Upper lobe of right lung (tissue), 1 donor: ENCODE results near the gene ASCC1. TPM values are rescaled to one million over a fixed set of nuclear protein-coding genes. Genes with fewer than 3 reads are reported as not detected.

Source experiments
- ATAC-seq: fragments of 200-7000 bp; cut with Tn5 transposase; one replicate; pipeline ENCODE4 v1.9.1; 2020; ENCODE audit warnings: mild to moderate bottlenecking, moderate library complexity
- DNase-seq: peaks from one replicate; pipeline ENCODE4 v3.0.0-alpha.2; 2020
- H3K27ac ChIP-seq: fragments of 200-600 bp; one replicate; pipeline ENCODE4 v1.8.0; 2022
- H3K27me3 ChIP-seq: fragments of 200-600 bp; one replicate; pipeline ENCODE4 v1.8.0; 2022; ENCODE audit warnings: mild to moderate bottlenecking
- H3K36me3 ChIP-seq: fragments of 200-600 bp; one replicate; pipeline ENCODE4 v1.8.0; 2022
- H3K4me1 ChIP-seq: fragments of 200-600 bp; one replicate; pipeline ENCODE4 v1.8.0; 2022
- H3K4me3 ChIP-seq: fragments of 200-600 bp; one replicate; pipeline ENCODE4 v1.8.0; 2022; ENCODE audit warnings: mild to moderate bottlenecking
- H3K9me3 ChIP-seq: fragments of 200-600 bp; one replicate; pipeline ENCODE4 v1.8.0; 2022
- CTCF ChIP-seq: fragments of 200-600 bp; IDR thresholded peaks from one replicate; pipeline ENCODE4 v1.8.0; 2022; ENCODE audit warnings: antibody characterized with exemption
- intact Hi-C: fragments of 100-400 bp; cut with DNase I; formaldehyde crosslinking; loops from one replicate; pipeline ENCODE4 v1.11.0; 2022
- total RNA-seq: library from RNA; stranded (reverse); fragmentation: NEBNext Ultra II Directional; extraction: Animal tissue kit (Norgen Biotek cat#: 25700); gene quantifications from one replicate; pipeline ENCODE4 v1.2.1, GENCODE V29; 2021
- donor health status: DM: no; HTN: yes; CAD: no; lungs with severe emphysema.

The ASCC1 gene
- total RNA-seq, 1 donor from 2014 or later = 27.4 TPM

GRCh38 chr10:72174297-72174662, 41.8 kb downstream of the ASCC1 start:
- Histone ChIP-seq H3K36me3 (peaks cover 10% of the 10 kb centered on the region), H3K4me3 (no peak overlapping the region), H3K9me3 (no peaks in the 10 kb centered on the region), H3K27ac (no peak overlapping the region), H3K4me1 (no peaks in the 10 kb centered on the region), H3K27me3 (no peaks in the 10 kb centered on the region)
- no peak for ATAC-seq
- DNase-seq = no peak
- TF ChIP-seq CTCF = no peak
- intact Hi-C loops = no loop called here

GRCh38 chr10:72173619-72174296, 42.3 kb downstream of the ASCC1 start:
- no peaks in the 10 kb centered on the region for H3K27me3 ChIP-seq
- intact Hi-C loops = no loop called here
- ATAC-seq (no peak), DNase-seq (no peak)
- no peak overlapping the region for H3K4me3 ChIP-seq
- H3K9me3 ChIP-seq = no peaks in the 10 kb centered on the region
- H3K27ac ChIP-seq = no peak overlapping the region
- H3K36me3 ChIP-seq = peaks cover 5% of the 10 kb centered on the region
- no peak for TF ChIP-seq CTCF
- H3K4me1 ChIP-seq = no peaks in the 10 kb centered on the region

- no peaks in the 10 kb centered on the region for H3K9me3 ChIP-seq
- no peak overlapping the region for H3K27ac ChIP-seq
- H3K4me3 ChIP-seq = no peak overlapping the region
- H3K27me3 ChIP-seq = no peaks in the 10 kb centered on the region
- no peaks in the 10 kb centered on the region for H3K4me1 ChIP-seq
- no peak for TF ChIP-seq CTCF
- no peak for DNase-seq
- H3K36me3 ChIP-seq = no peaks in the 10 kb centered on the region
- intact Hi-C loops = no loop called here
- no peak for ATAC-seq
Measured at GRCh38 chr10:72173262-72173618, 42.8 kb downstream of the ASCC1 start.

- intact Hi-C loops = no loop called here
- TF ChIP-seq CTCF = no peak
- no peaks in the 10 kb centered on the region for H3K4me1 ChIP-seq
- H3K27me3 ChIP-seq = no peaks in the 10 kb centered on the region
- ATAC-seq (peak; percentile 92), DNase-seq (no peak)
- peak overlapping the region; percentile 49 for H3K27ac ChIP-seq
- H3K36me3 ChIP-seq = no peaks in the 10 kb centered on the region
- no peak overlapping the region for H3K4me3 ChIP-seq
- H3K9me3 ChIP-seq = no peaks in the 10 kb centered on the region
Measured at GRCh38 chr10:72171175-72171630, 44.9 kb downstream of the ASCC1 start.

GRCh38 chr10:72170733-72171132, 45.3 kb downstream of the ASCC1 start:
- no peaks in the 10 kb centered on the region for H3K9me3 ChIP-seq
- no peaks in the 10 kb centered on the region for H3K4me1 ChIP-seq
- peak overlapping the region; percentile 48 for H3K27ac ChIP-seq
- no peak for ATAC-seq
- H3K4me3 ChIP-seq = no peak overlapping the region
- H3K36me3 ChIP-seq = no peaks in the 10 kb centered on the region
- no peaks in the 10 kb centered on the region for H3K27me3 ChIP-seq
- DNase-seq = no peak
- no peak for TF ChIP-seq CTCF
- intact Hi-C loops = no loop called here

- no peaks in the 10 kb centered on the region for H3K9me3 ChIP-seq
- peak; percentile 88 for DNase-seq
- H3K4me3 ChIP-seq = no peak overlapping the region
- H3K4me1 ChIP-seq = no peaks in the 10 kb centered on the region
- intact Hi-C loops = no loop called here
- H3K27ac ChIP-seq = peak overlapping the region; percentile 48
- ATAC-seq = peak; percentile 87
- no peaks in the 10 kb centered on the region for H3K27me3 ChIP-seq
- no peak for TF ChIP-seq CTCF
- no peaks in the 10 kb centered on the region for H3K36me3 ChIP-seq
Measured at GRCh38 chr10:72170263-72170662, 45.8 kb downstream of the ASCC1 start.
